NCI-H510A treated with DMSO at 0.1 percent for 48 hours (cell line): ENCODE results near the gene PPP1R27.
A peak's percentile ranks its signal among the peaks of the same experiment; 100 is the strongest.

Experiments
- DNase-seq: peaks from one replicate; lab custom pipeline; 2025; lab: John Stamatoyannopoulos, UW

PPP1R27 gene, protein sequence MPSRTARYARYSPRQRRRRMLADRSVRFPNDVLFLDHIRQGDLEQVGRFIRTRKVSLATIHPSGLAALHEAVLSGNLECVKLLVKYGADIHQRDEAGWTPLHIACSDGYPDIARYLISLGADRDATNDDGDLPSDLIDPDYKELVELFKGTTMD

DNA sequence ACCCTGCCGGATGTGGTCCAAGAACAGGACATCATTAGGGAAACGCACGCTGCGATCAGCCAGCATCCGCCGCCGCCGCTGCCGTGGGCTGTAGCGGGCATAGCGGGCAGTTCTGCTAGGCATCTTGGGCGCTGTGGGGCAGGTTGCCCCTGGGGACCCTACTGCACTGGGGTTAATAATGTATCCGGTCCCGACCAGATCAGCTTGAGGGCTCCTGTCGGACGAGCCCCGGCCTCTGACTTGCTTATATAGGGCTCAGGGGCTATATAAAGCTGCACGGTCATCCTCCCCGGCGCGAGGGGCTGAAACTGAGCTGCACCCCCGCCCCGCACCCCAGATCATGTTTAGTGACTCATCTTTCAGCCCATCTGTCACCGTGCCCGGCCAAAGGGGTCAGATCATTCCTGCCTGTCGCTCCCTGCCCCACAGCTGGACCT is at the start of gene PPP1R27:
Gene PPP1R27, minus strand, starts transcription at position 220 of the 437 bp plus-strand sequence. Its CDS starts 97 bp downstream, at position 123.
- DNase-seq: no peak

DNA sequence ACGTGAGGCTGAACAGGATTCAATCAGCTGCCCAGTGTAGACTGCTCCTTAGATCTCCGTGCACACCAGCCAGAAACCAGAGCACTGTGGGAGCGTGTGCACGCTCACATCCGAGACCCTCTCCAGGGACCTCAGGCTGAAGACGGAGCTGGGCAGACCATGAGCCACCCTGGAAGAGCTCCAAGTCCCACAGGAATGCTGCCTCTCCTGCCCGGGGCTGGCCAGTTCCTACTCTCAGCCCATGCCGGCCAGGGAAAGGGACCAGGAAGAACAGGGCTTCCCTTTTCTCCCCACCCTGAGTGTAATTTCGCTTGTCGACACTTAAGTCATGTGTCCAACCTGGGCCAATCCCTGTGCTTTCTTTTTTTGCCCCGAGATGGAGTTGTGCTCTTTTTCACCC is 49.7 kb upstream of the PPP1R27 start:
- DNase-seq: no peak

DNA sequence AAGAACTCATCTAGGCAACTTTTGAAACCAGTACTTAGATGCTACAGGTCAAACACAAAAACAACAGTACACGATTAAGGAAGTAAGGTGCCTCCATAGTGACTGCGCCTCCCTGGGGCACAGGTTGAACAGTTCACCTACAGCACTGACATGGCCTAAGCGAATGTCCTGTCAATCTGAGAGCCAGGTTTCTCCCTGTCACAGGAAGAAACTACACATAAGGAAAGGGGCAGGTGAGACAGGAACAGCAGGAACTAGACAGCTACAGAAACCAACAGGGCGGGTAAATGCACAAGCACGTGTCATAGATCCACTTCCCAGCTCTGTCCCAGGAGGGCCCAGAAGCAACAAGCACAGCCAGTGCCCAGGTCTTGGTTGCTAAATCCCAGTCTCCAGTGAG is 44.3 kb upstream of the PPP1R27 start:
- no peak for DNase-seq

DNA sequence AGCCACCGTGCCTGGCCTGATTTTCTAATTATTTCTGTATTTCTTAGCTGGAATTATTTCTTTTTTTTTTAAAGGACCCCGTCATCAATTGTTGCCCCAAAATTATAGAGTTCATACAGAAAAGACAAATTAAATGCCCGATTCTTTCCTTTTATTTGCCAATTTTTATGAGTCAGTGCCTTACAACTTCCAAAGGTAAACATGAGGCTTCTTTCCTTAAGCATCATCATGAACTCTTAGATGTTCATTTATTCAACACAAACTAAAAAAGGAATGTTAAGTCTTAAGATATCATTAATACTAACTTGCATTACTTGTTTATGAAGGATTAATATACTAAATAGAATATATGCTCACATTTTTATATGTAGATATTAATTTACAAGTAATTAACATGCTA is 43.4 kb upstream of the PPP1R27 start:
- DNase-seq: no peak

DNA sequence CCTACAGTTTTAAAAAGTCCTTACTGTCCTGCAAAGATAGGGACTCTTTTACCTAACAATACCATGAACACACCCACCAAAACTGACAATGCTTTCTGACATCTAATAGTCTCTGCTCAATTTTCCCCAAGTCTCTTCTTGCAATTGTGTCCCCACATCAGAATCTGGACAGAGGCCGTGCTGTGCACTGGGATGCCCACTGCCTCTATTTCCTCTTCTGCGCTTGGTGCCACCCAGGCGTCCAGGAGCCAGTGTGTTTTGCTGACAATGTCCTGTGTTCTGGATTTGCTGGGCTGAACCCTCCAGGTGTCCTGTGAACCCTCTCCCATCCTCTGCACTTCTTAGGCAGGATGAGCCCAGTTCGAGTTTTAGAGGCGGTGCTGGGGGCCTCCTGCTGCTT is 42.7 kb upstream of the PPP1R27 start:
- no peak for DNase-seq

DNA sequence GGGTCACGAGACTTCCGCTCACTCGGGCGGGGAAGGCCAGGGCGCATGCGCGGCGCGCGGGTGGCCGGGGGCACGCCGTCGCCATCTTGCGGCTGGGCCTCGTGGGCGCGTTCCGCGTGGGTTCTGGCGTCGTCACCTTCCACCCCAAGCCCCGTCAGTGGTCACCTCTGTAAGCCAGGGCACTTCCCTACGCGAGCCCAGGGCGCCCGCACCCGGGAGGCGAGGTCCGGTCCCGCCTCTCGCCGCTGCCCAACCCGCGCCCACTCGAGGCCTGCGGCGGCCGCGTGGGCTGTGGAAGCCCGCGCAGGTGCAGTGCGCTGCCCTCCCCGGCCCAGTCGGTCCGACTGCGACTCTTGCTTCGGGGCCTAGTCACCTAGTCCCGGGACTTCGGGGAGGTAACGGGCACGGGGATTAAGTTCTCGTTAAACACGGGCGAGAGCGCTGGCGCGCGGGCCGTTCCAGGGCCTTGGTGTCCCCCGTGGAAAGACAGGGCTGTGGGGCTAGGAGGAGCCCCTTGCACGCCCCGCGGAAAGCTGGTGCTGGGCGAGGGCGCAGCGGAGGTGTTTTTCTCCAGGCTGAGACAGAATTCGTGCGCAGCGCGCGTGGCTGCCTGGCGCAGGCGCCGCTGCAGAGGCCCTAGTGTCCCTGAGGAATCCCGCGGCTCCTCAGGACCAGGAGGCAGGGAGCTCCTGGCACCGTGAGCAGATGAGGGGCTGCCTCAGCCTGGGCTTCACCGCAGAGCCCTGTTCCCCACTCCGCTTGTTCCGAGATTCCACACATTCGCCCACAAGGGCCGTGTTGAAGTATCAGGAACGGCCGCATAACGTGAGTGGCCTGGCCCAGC is 36.8 kb upstream of the PPP1R27 start:
- DNase-seq: peak; percentile 69

DNA sequence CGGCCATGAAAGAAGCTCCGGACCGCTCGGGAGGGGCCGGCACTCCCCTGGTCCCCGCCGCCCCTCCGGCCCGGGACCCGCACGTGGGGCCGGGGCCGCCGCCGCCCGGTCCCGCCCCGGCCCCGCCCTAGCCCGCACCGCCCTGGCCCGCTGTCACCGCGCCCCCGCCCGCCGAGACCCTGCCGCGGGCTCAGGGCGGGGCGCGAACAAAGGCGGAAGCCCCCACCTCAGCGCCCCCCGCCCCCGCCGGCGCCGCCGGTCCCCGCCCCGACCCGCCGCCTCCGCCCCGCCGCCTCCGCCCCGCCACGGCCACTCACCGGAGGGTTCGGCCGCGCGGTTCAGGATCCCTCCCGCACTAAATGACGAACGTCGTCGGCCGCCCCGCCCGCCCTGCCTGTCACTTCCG is 36.1 kb upstream of the PPP1R27 start, which contains the start of gene ARHGDIA:
Gene ARHGDIA, minus strand, starts transcription at position 357 of the 406 bp plus-strand sequence. CDS start 1,407 bp downstream, outside the sequence.
- DNase-seq: no peak

DNA sequence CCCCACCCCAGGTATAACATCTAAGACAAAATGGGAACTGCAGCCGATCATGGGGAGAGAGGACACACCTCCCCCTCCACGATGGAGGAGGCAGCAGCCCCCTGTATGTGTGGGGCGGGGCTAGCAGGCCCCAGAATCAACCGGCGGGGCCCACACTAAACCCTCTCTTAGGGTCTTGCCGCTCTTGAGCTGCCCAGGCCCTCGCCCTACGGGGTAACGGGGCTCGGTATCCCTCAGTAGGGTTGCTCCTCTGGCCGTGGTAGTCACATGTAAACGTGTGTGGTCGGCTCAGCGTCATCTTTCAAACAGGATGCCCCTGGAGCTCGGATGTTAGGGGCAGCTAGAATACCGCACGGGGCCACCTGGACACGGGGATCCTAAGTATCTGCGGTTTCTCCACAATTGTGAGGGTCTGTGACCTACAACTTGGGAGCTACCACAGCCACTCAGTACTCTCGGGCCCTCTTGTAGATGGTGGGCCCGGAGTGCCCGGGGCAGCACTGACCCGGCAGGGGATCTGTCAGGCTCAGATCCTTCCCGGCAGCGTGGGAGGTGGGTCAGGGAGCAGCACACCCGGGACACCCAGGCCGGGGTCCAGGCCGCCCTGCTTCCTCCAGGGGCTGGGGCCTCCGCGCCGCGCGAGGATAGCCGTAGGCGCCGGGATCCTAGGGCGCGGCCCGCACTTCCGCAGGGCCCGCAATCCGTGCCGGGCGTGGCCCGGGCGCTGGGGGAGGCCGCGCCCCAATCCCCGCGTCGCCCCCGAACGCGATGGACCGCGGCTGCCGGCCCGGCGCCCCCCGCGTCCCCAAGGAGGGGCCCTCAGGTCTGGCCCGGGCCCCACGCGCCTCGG is 35.5 kb upstream of the PPP1R27 start:
- DNase-seq: peak; percentile 23

DNA sequence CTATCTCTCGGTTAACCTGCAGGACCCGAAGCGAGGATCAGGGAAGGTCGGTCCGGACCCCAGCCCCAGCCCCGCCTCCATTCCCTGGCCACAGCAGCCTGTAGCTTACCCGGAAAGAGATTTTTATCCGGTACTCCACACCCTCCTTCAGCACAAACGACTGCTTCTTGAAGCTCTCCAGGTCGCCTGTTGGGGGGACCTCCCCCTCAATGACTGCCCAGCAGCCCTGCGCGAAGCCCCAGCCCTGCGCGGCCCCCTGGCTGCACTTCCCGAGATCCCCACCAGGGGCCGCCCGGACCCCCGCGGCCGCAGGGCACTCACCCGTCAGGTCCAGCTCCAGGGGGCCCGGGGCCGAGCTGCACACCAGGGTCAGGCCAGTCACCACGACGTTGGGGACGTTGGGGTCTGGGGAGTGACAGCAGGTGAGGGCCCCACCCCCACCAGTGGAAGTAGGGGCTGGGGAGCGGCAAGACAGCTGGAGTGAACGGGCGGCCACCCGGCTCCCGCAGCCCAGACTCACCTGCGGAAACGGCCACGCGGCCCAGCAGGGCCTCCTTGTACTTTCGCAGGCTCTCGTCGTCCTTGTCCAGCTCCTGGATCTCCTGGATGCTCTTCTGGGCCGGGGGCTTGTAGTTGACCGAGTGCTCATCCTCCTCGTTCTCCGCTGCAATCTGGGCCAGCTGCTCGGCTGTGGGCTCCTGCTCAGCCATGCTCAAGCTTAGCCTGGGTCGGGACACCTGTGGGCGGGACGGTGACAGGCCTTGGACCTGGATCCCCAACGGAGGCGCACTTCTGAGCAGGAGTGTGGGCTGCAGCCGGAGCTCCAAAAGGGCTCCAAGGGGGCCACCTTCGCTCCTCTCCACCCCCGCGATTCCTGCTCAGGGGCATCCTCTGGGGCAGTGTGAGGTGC is 34.6 kb upstream of the PPP1R27 start:
- DNase-seq: no peak

DNA sequence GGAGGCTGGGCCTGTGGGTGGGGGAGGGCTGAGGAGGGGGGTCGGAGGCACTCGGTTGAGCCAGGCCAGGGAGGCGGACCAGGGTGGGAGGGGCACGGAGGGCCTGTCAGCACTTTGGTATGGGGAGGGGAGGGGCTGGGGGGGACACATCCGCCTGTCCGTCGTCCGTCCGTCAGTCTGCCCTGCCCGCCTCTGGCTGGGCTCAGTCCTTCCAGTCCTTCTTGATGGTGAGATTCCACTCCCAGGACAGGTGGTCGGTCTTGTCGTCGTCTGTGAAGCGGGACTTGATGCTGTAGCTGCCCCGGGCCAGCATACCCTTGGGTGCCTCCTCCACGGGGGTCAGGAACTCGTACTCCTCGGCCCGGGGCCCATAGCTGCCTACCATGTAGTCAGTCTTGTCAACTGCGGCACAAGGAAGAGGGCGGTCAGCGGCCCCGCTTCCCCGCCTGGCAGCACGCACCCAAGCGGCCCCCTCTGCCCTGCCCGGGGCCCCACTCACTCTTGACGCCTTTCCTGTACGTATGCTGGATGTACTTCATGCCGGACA is 33.9 kb upstream of the PPP1R27 start:
- no peak for DNase-seq

DNA sequence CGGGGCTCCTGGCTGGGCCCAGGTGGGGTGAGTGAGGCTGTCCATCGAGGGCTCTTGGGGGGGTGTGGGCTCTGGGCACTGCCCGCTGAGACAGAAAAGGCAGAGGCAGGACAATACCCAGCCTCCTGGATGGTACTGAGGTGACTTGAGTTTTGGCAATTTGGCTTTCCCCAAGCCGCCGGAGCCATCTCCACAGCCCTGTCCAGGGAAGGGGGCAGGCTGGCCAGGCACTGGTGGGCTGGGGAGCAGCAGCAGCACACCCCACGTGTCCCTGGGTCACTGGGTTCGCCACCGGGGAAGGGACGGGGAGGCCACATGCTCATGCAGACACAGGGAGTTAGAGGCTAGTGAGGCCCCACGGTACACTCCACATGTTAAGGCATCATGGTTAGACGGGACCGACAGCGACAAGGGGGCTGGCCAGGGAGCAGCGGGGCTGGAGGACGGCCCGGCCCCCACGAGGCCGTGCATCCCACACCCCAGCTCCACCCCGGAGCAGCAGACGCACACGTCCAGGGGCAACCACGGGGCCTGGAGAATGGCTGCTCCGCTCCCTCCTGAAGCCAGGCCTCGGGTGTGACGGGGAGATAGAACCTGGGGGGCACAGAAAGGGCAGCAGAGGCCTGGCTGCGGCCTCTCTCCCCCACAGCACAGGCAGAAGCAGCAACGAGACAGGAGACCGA is 33.3 kb upstream of the PPP1R27 start:
- DNase-seq: no peak

DNA sequence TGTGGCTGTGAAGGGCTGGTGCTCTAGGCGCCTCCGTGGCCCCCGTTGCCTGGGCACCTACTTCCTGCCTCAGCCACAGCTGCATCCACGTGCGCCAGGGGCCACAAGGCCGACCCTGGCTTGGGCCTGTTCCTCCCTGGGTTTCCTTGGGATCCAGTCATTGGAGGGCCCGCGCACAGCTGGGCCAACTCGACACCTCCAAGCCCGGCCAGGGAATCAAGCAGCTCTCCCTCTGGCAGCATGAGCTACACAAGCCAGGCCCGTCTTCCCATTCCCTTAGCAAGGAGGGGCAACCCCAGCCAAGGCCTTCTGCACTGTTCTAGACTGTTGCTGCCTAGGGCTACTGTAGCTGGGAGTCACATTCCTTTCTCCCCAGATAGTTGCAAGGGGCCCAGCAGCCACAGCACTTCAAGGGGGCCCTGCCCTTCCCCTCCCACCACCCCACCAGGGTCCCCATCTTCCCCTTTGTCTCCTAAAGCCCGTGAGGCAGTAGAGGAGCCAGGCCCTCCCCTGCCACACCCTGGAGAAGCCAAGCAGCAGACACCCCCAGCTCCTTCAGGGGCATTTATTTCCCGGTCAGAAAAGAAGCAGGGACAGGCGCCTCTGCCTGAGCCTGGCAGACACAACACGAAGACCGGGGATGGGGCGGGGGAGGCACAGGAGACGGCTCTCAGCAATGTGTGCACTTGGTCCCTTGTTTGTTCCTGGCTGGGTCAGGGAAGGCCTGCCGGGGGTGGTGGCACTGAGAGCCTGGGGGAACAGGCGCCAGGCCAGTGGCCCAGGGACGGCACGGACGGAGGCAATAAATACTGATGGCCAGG is 32.5 kb upstream of the PPP1R27 start:
- peak; percentile 22 for DNase-seq

DNA sequence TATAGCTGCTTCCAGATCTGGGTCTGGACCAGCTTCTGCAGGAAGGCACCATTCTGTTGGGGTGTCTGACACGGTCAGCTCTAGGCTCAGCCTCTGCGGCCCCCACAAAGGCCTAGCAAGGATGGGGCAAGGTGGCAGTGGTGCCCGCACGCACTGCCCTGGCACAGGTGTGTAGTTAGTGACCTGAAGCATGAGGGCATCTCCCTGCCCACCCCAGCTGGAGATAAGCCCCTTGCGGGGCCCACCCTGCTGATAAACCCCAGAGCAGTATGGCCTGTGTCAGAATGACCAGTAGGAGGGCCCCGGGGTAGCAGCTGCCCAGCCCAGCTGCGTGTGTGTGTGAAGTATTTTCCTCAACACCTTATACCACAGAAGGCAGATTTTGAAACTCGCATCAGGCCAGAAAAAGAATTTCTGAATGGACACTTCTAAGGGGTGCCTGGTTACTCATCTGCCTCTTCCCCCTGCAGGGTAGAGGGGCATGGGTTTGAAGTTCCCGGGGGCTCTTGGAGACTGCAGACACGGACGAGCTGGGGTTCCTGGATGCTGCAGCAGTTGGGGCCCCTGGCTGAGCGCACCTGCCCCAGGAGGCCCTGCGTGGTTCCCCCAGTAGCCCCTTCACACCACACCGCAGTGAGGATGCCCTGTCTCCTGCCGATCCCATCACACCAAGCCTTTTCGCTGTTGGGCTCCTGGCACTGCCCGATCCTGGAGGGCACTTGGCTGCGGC is 31.8 kb upstream of the PPP1R27 start:
- no peak for DNase-seq

DNA sequence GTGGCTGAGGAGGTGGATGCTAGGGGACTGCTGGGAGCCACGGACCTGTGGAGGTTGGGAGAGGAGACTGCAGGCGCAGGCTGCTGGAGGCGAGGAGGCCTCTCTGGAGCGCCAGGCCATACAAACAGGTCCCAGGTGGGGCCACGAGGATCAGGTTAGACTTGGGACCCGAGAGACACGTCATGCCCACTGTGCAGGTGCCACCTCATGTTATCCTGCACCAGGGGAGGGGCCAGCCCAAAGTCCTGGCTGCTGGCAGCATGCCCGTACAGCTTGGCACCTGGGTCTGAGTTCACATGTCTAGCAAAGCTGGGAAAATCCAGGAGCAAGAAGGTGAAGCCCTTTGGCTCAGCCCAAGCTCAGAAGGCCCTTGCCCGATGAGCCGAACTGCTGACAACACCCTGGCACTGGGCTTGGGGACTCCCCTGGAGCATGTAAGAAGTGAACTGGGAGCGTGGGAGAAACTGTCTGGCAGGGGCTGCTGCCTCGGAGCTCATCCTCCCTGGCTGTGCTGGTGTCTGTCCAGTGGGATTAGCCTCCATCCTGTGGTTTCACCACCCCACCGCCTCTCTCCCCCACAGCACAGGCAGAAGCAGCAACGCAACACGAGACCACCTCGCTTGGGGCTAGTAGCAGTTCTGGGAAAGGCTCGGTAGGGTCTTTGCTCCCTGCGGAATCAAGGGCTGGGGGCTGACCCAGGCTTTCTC is 31.0 kb upstream of the PPP1R27 start:
- no peak for DNase-seq

DNA sequence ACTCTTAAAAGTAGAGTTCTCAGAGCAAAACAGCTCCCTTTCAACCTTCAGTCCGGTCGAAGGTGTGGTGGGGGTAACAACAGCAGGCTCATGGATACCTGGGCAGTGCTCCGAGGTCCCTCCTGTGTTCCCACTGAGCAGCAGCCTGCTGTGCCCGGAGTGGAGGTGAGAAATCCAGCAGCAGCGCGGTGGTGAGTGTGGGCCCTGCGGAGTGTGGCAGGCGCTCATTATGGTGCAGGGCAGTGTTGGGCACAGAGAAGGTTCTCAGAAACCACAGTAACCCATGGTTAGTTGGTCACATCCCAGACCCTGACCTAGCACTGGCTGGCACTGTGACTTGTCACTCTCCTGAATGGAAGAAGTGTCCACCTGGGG is 30.5 kb upstream of the PPP1R27 start:
- DNase-seq: no peak

DNA sequence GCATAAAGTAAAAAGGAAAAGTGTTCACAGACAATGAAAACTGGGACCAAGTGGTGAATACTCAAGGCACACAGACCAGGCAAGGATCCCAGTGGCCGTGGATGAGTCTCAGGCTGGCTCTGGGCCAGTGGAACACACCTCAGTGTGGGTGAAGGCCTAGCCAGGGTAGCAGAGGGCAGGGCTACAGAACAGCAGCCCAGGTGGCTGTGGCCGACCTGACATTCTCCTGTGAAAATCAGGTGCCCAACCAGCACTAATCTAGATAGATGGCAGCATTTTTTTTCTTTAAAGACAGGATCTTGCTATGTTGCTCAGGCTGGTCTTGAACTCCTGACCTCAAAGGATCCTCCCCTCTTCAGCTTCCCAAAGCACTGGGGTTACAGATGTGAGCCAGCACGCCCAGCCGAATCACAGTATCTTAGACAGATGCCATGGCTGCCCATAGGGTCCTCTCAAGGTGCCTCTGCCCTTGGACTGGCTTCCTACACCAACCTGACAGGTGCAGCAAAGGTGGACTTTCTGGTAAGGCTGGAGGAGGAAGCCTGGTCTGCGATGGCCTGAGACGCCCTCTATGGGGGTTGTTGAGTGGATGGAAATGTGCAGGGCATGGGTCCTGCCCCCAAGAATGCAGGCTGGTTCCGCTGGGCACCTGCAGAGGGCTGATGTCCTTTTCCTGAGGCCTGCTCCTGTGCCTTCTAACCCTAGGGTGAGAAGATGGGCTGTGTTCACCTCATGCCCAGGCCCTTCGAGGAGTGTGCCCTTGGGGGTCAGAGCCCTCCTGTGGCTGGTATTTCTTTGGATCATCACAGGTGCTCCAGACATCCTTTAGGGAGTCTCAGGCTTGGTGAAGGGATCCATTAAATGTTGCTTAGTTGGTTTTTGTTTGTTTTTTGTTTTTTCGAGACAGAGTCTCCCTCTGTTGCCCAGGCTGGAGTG is 29.3 kb upstream of the PPP1R27 start:
- no peak for DNase-seq

DNA sequence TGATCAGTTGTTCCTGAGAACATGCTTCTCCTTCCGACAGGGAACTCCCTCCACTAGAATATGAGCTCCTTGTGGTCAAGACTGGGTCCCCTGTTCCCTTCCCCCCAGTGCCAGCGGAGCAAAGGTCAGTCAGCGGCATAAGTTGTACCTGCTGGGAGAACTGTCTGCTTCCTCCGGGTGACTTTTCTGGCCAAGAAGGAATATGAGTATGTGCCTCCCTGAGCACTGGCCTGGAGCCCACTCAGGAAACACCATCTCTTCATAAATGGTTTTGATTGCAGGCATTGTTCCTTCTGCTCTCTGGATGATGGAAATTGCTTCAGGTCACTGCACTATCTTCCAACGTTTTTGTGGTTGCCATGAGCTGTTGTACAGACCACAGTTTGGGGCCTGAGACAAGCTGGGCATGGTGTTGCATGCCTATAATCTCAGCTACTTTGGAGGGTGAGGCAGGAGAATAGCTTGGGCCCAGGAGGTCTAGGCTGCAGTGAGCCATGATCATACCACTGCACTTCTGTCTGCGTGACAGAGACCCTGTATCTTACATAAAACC is 28.3 kb upstream of the PPP1R27 start:
- DNase-seq: no peak
